ENCODE results near the gene NLK.

GRCh38 chr17:28071891-28072606 lies 29.6 kb downstream of the NLK start:
- TF ChIP-seq POLR2AphosphoS5 (IDR thresholded peaks at IDR 0.05; ENCODE audit: low read depth, low read length) (no peak), TAF1 (IDR thresholded peaks at IDR 0.05; ENCODE audit: borderline replicate concordance, low read depth, low read length) (no peak), POLR2A (IDR thresholded peaks at IDR 0.05; ENCODE audit: low read depth, low read length) (no peak)

All from GM12892 (cell line).